DOHH2 (cell line): ENCODE data around the gene NPIPB8.
"Not testable (repeated sequence)": the region's sequence is repeated elsewhere in the genome, so short reads cannot be mapped to it uniquely, and the experiment has no call there.

ENCODE experiments used
- H3F3A ChIP-seq: fragments of 200-600 bp; sonication (generic), shearing (Covaris generic); 2 replicates; pipeline ENCODE4 v1.6.0; 2016; ENCODE audit warnings: antibody characterized with exemption, mild to moderate bottlenecking; ENCODE audit not compliant: control insufficient read depth, insufficient read depth
- H3K27ac ChIP-seq: fragments of 200-600 bp; sonication (generic); 2 replicates; pipeline ENCODE4 v1.5.1; 2014; ENCODE audit warnings: low read depth, mild to moderate bottlenecking, low read length, moderate library complexity
- H3K27me3 ChIP-seq: fragments of 200-600 bp; sonication (generic); 2 replicates; pipeline ENCODE4 v1.6.1; 2014; ENCODE audit warnings: mild to moderate bottlenecking, low read length, mixed read lengths; ENCODE audit not compliant: control insufficient read depth
- H3K36me3 ChIP-seq: fragments of 200-600 bp; sonication (generic); 2 replicates; pipeline ENCODE4 v1.6.1; 2014; ENCODE audit warnings: mild to moderate bottlenecking, low read length, moderate library complexity, mixed read lengths; ENCODE audit not compliant: control insufficient read depth
- H3K4me1 ChIP-seq: fragments of 200-600 bp; sonication (generic); 2 replicates; pipeline ENCODE4 v1.6.1; 2014; ENCODE audit warnings: mild to moderate bottlenecking, low read length, mixed read lengths; ENCODE audit not compliant: control insufficient read depth
- H3K4me2 ChIP-seq: fragments of 200-600 bp; sonication (generic); 2 replicates; pipeline ENCODE4 v1.6.0; 2014; ENCODE audit warnings: mild to moderate bottlenecking, low read length, moderate library complexity
- H3K4me3 ChIP-seq: fragments of 200-600 bp; sonication (generic); 2 replicates; pipeline ENCODE4 v1.5.1; 2014; ENCODE audit warnings: mild to moderate bottlenecking, low read length, mixed read lengths
- H3K79me2 ChIP-seq: fragments of 200-600 bp; sonication (generic); 2 replicates; pipeline ENCODE4 v1.6.1; 2014; ENCODE audit warnings: mild to moderate bottlenecking, low read length, mixed read lengths; ENCODE audit not compliant: control insufficient read depth
- H3K9me2 ChIP-seq: fragments of 200-600 bp; sonication (generic); replicated peaks from 2 replicates; pipeline ENCODE4 v1.6.1; 2014; ENCODE audit warnings: mild to moderate bottlenecking, low read length, mixed read lengths; ENCODE audit not compliant: control insufficient read depth
- H3K9me3 ChIP-seq: fragments of 200-600 bp; sonication (generic); 2 replicates; pipeline ENCODE4 v1.6.1; 2014; ENCODE audit warnings: antibody characterized with exemption, low read length, mixed read lengths; ENCODE audit not compliant: control insufficient read depth, insufficient read depth
- H4K20me1 ChIP-seq: fragments of 200-600 bp; sonication (generic); 2 replicates; pipeline ENCODE4 v1.6.0; 2014; ENCODE audit warnings: low read depth, mild to moderate bottlenecking, antibody characterized with exemption, low read length, moderate library complexity; ENCODE audit not compliant: control insufficient read depth, insufficient read depth
- EZH2phosphoT487 ChIP-seq: fragments of 200-600 bp; sonication (generic); IDR thresholded peaks from 2 replicates; pipeline ENCODE4 v1.6.1; 2017; ENCODE audit warnings: borderline replicate concordance, mild to moderate bottlenecking, antibody characterized with exemption, low read length, moderate library complexity, mixed read lengths
- TF ChIP-seq, protein P1 (sequence below): fragments of 200-600 bp; sonication (generic); IDR thresholded peaks from one replicate; pipeline ENCODE4 v1.5.1; 2014; ENCODE audit warnings: antibody characterized with exemption, mild to moderate bottlenecking, low read depth, low read length; ENCODE audit not compliant: poor library complexity, severe bottlenecking

Gene NPIPB8

DNA sequence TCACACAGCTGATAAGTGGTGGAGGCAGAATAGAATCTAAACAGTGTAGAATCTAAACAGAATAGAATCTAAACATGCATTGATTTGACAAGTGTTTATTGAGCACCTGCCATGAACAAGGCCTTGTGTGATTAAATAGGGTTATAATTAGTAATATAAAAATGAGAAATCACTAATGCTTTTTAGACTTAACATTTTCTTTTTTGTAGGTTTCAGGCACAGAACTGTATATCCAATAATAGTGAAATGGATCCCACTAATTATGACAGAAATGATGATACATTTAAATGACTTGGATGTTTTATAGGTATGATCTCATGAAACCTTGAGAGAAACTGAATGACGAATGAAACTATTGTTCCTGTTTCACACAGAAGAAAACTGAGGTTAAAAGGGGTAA lies at the start of gene NPIPB8:
Gene NPIPB8, plus strand, starts transcription at position 301 of the 400 bp plus-strand sequence. CDS start 296 bp downstream, outside the sequence.
- not testable (repeated sequence) for H3K9me2 ChIP-seq, H3K9me3 ChIP-seq, H3K4me3 ChIP-seq, H3K27ac ChIP-seq, H4K20me1 ChIP-seq, H3K27me3 ChIP-seq, H3K36me3 ChIP-seq, H3K79me2 ChIP-seq, H3K4me1 ChIP-seq, H3F3A ChIP-seq, H3K4me2 ChIP-seq

DNA sequence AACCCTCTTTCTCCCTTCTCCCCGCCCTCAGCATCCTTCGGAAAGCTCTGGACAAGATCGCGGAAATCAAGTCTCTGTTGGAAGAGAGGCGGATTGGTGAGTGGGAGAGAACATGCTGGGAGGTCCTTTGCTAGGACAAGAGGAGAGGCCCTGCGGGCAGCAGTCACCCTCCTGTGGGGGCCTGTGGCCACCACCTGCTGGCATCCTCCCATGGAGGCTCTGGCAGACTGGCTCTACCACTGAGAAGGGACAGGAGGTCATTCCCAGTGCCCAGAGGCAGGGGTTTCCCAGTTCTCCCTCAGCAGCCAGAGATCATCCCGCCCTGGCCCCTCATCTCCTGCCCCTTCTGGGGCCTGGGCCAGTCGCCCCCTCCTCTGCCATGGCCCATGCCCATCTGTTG lies 48.8 kb upstream of the NPIPB8 start:
- H3K4me3 ChIP-seq: no peak overlapping the region
- H4K20me1 ChIP-seq: no peaks in the 10 kb centered on the region
- H3K79me2 ChIP-seq: no peaks in the 10 kb centered on the region
- no peaks in the 10 kb centered on the region for H3K9me3 ChIP-seq
- H3K4me1 ChIP-seq: no peaks in the 10 kb centered on the region
- no peak for TF ChIP-seq EZH2phosphoT487
- TF ChIP-seq, protein P1, sequence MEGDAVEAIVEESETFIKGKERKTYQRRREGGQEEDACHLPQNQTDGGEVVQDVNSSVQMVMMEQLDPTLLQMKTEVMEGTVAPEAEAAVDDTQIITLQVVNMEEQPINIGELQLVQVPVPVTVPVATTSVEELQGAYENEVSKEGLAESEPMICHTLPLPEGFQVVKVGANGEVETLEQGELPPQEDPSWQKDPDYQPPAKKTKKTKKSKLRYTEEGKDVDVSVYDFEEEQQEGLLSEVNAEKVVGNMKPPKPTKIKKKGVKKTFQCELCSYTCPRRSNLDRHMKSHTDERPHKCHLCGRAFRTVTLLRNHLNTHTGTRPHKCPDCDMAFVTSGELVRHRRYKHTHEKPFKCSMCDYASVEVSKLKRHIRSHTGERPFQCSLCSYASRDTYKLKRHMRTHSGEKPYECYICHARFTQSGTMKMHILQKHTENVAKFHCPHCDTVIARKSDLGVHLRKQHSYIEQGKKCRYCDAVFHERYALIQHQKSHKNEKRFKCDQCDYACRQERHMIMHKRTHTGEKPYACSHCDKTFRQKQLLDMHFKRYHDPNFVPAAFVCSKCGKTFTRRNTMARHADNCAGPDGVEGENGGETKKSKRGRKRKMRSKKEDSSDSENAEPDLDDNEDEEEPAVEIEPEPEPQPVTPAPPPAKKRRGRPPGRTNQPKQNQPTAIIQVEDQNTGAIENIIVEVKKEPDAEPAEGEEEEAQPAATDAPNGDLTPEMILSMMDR: no peak
- H3F3A ChIP-seq: no peaks in the 10 kb centered on the region
- H3K27ac ChIP-seq: no peak overlapping the region
- H3K9me2 ChIP-seq: no peaks in the 10 kb centered on the region
- H3K36me3 ChIP-seq: peaks cover 42% of the 10 kb centered on the region
- H3K4me2 ChIP-seq: no peak overlapping the region
- H3K27me3 ChIP-seq: no peaks in the 10 kb centered on the region

DNA sequence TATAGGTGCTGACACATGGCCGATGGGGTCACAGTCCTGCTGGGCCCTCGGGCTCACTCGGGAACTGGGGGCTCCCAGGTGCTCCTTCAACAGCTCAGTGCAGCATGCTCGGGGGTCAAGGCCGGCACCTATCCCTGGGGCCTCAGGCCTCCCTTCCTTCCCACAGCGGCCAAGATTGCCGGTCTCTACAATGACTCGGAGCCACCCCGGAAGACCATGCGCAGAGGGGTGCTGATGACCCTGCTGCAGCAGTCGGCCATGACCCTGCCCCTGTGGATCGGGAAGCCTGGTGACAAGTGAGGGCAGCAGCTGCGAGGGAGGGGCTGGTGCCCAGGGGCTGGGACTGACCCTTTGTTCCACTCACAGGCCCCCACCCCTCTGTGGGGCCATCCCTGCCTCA lies 47.9 kb upstream of the NPIPB8 start:
- TF ChIP-seq, protein P1: no peak
- TF ChIP-seq EZH2phosphoT487: no peak
- H3K4me1 ChIP-seq: no peaks in the 10 kb centered on the region
- no peaks in the 10 kb centered on the region for H3K9me2 ChIP-seq
- peaks cover 41% of the 10 kb centered on the region for H3K36me3 ChIP-seq
- H3K79me2 ChIP-seq: no peaks in the 10 kb centered on the region
- no peak overlapping the region for H3K4me3 ChIP-seq
- no peak overlapping the region for H3K27ac ChIP-seq
- H3K27me3 ChIP-seq: no peaks in the 10 kb centered on the region
- no peaks in the 10 kb centered on the region for H4K20me1 ChIP-seq
- H3F3A ChIP-seq: no peaks in the 10 kb centered on the region
- no peaks in the 10 kb centered on the region for H3K9me3 ChIP-seq
- no peak overlapping the region for H3K4me2 ChIP-seq

DNA sequence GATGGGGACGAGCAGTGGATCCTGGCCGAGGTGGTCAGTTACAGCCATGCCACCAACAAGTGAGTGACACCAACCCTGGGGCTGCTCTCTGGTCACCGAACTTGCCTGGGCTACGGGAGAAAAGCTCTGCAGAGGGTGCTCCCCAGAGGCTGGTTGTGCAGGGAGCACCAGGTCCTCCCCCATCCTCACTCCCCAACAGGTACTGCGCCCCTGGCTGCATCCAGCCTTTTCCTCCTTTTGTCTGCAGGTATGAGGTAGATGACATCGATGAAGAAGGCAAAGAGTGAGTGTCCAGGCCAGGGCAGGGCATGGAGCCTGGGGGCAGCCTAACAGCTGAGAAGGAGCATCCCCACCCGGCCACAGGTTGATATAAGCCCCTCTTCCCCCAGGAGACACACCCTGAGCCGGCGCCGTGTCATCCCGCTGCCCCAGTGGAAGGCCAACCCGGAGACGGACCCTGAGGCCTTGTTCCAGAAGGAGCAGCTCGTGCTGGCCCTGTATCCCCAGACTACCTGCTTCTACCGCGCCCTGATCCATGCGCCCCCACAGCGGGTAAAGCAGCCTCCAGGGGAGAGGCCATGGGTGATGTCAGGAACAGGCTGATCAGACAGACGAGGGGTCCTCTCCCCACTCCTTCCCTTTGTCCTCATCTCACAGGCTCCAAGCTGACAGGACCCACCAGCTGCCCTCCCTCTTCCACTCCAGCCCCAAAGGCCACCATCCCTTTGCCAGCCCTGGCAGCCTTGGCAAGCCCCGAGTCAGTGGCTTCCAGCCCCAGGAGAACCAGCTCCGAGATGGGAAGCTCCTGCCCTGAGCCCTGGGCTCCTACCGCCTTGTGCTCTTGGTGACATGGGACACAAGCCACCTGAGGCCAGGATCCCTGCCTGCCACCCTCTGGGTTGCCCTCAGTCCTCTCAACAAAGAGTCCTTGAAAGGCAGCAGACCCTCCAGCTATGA lies 47.2 kb upstream of the NPIPB8 start:
- Histone ChIP-seq H3K27ac (no peak overlapping the region), H3K4me1 (no peaks in the 10 kb centered on the region), H3K36me3 (peaks cover 33% of the 10 kb centered on the region), H3K27me3 (no peaks in the 10 kb centered on the region), H4K20me1 (no peaks in the 10 kb centered on the region), H3K4me2 (no peak overlapping the region), H3K9me3 (no peaks in the 10 kb centered on the region), H3F3A (no peaks in the 10 kb centered on the region), H3K9me2 (no peaks in the 10 kb centered on the region), H3K4me3 (no peak overlapping the region), H3K79me2 (no peaks in the 10 kb centered on the region)
- TF ChIP-seq, protein P1: no peak
- TF ChIP-seq EZH2phosphoT487: no peak
